CD4-positive, alpha-beta T cell (primary cell): ENCODE data around the gene CABP2. TPM values are rescaled to one million over a fixed set of nuclear protein-coding genes. Genes with fewer than 3 reads are reported as not detected.

ENCODE experiments used
- ATAC-seq: fragments of 200-7000 bp; cut with Tn5 transposase; one replicate; pipeline ENCODE4 v1.10.0; 2022; ENCODE audit warnings: mild to moderate bottlenecking; ENCODE audit not compliant: poor library complexity
- CTCF ChIA-PET: fragments of 350-600 bp; sonication (Branson Sonifier 250); formaldehyde crosslinking; loops from one replicate; lab custom pipeline; 2021; ENCODE audit warnings: antibody characterized with exemption, inconsistent platforms; lab: Charles Lee
- POLR2A ChIA-PET: fragments of 350-600 bp; sonication (Branson Sonifier 250); formaldehyde crosslinking; loops from one replicate; lab custom pipeline; 2021; ENCODE audit warnings: antibody characterized with exemption, inconsistent platforms; lab: Charles Lee
- DNase-seq, 14 experiments: peaks; one replicate each; pipeline ENCODE4 v3.0.0-alpha.2; 2013 to 2020; ENCODE audit warnings: mixed read lengths in 2 of 14
- H3K27ac ChIP-seq, 2 donors: one replicate each; pipeline versions ENCODE4 v1.5.1 to v1.7.0; 2013; ENCODE audit warnings: low read length in 2 of 2, low read depth in 1 of 2, mild to moderate bottlenecking in 1 of 2
- H3K27me3 ChIP-seq, 2 experiments: 1 replicate in 1 of 2; 2 replicates in 1 of 2; pipeline versions ENCODE4 v1.6.1 to v1.7.0; 2013; ENCODE audit warnings: low read length in 2 of 2, control low read depth in 1 of 2, mild to moderate bottlenecking in 1 of 2, moderate library complexity in 1 of 2; ENCODE audit not compliant: insufficient read depth in 2 of 2, control insufficient read depth in 1 of 2
- H3K36me3 ChIP-seq: one replicate; pipeline ENCODE4 v1.6.1; 2013; ENCODE audit warnings: low read length, control low read depth; ENCODE audit not compliant: insufficient read depth
- H3K4me1 ChIP-seq: one replicate; pipeline ENCODE4 v1.6.1; 2013; ENCODE audit warnings: low read length, control low read depth; ENCODE audit not compliant: insufficient read depth
- H3K4me3 ChIP-seq: one replicate; pipeline ENCODE4 v1.5.1; 2013; ENCODE audit warnings: mild to moderate bottlenecking, low read length, moderate library complexity
- H3K9me3 ChIP-seq, 2 experiments: 1 replicate in 1 of 2; 2 replicates in 1 of 2; pipeline versions ENCODE4 v1.6.1 to v1.7.0; 2013; ENCODE audit warnings: low read length in 2 of 2, mild to moderate bottlenecking in 2 of 2, control low read depth in 1 of 2, moderate library complexity in 1 of 2; ENCODE audit not compliant: control insufficient read depth in 1 of 2, insufficient read depth in 1 of 2
- H3K27ac Mint-ChIP-seq: one replicate; pipeline ENCODE4 v1.8.0; 2020; ENCODE audit warnings: mixed read lengths
- H3K27me3 Mint-ChIP-seq: one replicate; pipeline ENCODE4 v1.8.0; 2021; ENCODE audit warnings: mixed read lengths
- H3K36me3 Mint-ChIP-seq: one replicate; pipeline ENCODE4 v1.8.0; 2021; ENCODE audit warnings: low read depth, mixed read lengths
- H3K4me1 Mint-ChIP-seq: one replicate; pipeline ENCODE4 v1.8.0; 2021; ENCODE audit warnings: low read depth, mixed read lengths
- H3K4me3 Mint-ChIP-seq: one replicate; pipeline ENCODE4 v1.8.0; 2020; ENCODE audit warnings: mild to moderate bottlenecking, mixed read lengths
- H3K9me3 Mint-ChIP-seq: one replicate; pipeline ENCODE4 v1.8.0; 2020; ENCODE audit warnings: mixed read lengths
- CTCF ChIP-seq: fragments of 200-600 bp; IDR thresholded peaks from one replicate; pipeline ENCODE4 v1.8.0; 2022; ENCODE audit warnings: antibody characterized with exemption, mild to moderate bottlenecking
- intact Hi-C, 2 experiments: fragments of 100-400 bp; cut with DNase I in 1 of 2; cut with micrococcal nuclease in 1 of 2; formaldehyde crosslinking; loops; one replicate each; pipeline versions ENCODE4 v1.15.1 to v1.9.0; 2023 to 2025; cut with DNase I, micrococcal nuclease
- total RNA-seq, 174 experiments: library from RNA in 2 of 174; stranded (reverse) in 2 of 174; gene quantifications; one replicate each; pipeline ENCODE4 v1.2.3 and lab custom pipeline; 2021 to 2026

Gene CABP2
- total RNA-seq, 2 experiments from 2014 or later, result not detected

- no peak for DNase-seq
- H3K36me3 ChIP-seq, result no peaks in the 10 kb centered on the region
- no peaks in the 10 kb centered on the region for H3K9me3 Mint-ChIP-seq
- no peak for ATAC-seq
- peaks cover 3% of the 10 kb centered on the region for H3K27me3 Mint-ChIP-seq
- H3K27me3 ChIP-seq, result no peaks in the 10 kb centered on the region
- H3K27ac ChIP-seq, result no peak overlapping the region
- no peaks in the 10 kb centered on the region for H3K36me3 Mint-ChIP-seq
- H3K4me3 ChIP-seq, result no peak overlapping the region
- POLR2A ChIA-PET, result interaction anchor here (0.6 kb wide), 1 partner anchor 9 kb away, joined by 3 read pairs; no protein-coding TSS in a partner anchor
- TF ChIP-seq CTCF, result no peak
- no peaks in the 10 kb centered on the region for H3K4me1 Mint-ChIP-seq
- no peaks in the 10 kb centered on the region for H3K9me3 ChIP-seq
- H3K4me1 ChIP-seq, result no peaks in the 10 kb centered on the region
- H3K4me3 Mint-ChIP-seq, result no peak overlapping the region
- intact Hi-C loops, result loop anchor here in 1 of 2 experiments (10.0 kb wide), 1 partner anchor 838 kb away; no protein-coding TSS in a partner anchor
- CTCF ChIA-PET, result no interaction called here
- no peak overlapping the region for H3K27ac Mint-ChIP-seq
Measured at GRCh38 chr11:67542971-67543370, 19.7 kb upstream of the CABP2 start.

GRCh38 chr11:67542169-67542568, 18.9 kb upstream of the CABP2 start:
- Mint-ChIP-seq H3K36me3 (no peaks in the 10 kb centered on the region), H3K4me3 (no peak overlapping the region), H3K27me3 (peaks cover 3% of the 10 kb centered on the region), H3K27ac (no peak overlapping the region), H3K4me1 (no peaks in the 10 kb centered on the region), H3K9me3 (no peaks in the 10 kb centered on the region)
- CTCF ChIA-PET, result no interaction called here
- Histone ChIP-seq H3K27ac (no peak overlapping the region), H3K36me3 (no peaks in the 10 kb centered on the region), H3K4me3 (no peak overlapping the region), H3K4me1 (no peaks in the 10 kb centered on the region), H3K27me3 (no peaks in the 10 kb centered on the region), H3K9me3 (no peaks in the 10 kb centered on the region)
- no peak for TF ChIP-seq CTCF
- intact Hi-C loops, result loop anchor here in 1 of 2 experiments (10.0 kb wide), 1 partner anchor 837 kb away; no protein-coding TSS in a partner anchor
- DNase-seq (no peak), ATAC-seq (no peak)
- POLR2A ChIA-PET, result no interaction called here

GRCh38 chr11:67541198-67541597, 18.0 kb upstream of the CABP2 start:
- no peaks in the 10 kb centered on the region for H3K36me3 ChIP-seq
- CTCF ChIA-PET, result no interaction called here
- H3K27ac ChIP-seq, result no peak overlapping the region
- H3K36me3 Mint-ChIP-seq, result no peaks in the 10 kb centered on the region
- intact Hi-C loops, result loop anchor here in 1 of 2 experiments (10.0 kb wide), 1 partner anchor 836 kb away; no protein-coding TSS in a partner anchor
- no peak for ATAC-seq
- H3K9me3 ChIP-seq, result no peaks in the 10 kb centered on the region
- TF ChIP-seq CTCF, result no peak
- no peaks in the 10 kb centered on the region for H3K27me3 ChIP-seq
- H3K27me3 Mint-ChIP-seq, result no peaks in the 10 kb centered on the region
- no peak overlapping the region for H3K4me3 ChIP-seq
- no peaks in the 10 kb centered on the region for H3K4me1 Mint-ChIP-seq
- H3K4me3 Mint-ChIP-seq, result no peak overlapping the region
- POLR2A ChIA-PET, result no interaction called here
- H3K9me3 Mint-ChIP-seq, result no peaks in the 10 kb centered on the region
- H3K27ac Mint-ChIP-seq, result no peak overlapping the region
- no peak for DNase-seq
- H3K4me1 ChIP-seq, result no peaks in the 10 kb centered on the region
